DMS 273 (cell line): ENCODE measurements around the gene DMRTA1.
"Not testable (repeated sequence)": the region's sequence is repeated elsewhere in the genome, so short reads cannot be mapped to it uniquely, and the experiment has no call there.

ENCODE experiments used
- DNase-seq: peaks from one replicate; lab custom pipeline; 2025; ENCODE audit not compliant: unreplicated experiment; lab: John Stamatoyannopoulos, UW

The DMRTA1 gene, protein sequence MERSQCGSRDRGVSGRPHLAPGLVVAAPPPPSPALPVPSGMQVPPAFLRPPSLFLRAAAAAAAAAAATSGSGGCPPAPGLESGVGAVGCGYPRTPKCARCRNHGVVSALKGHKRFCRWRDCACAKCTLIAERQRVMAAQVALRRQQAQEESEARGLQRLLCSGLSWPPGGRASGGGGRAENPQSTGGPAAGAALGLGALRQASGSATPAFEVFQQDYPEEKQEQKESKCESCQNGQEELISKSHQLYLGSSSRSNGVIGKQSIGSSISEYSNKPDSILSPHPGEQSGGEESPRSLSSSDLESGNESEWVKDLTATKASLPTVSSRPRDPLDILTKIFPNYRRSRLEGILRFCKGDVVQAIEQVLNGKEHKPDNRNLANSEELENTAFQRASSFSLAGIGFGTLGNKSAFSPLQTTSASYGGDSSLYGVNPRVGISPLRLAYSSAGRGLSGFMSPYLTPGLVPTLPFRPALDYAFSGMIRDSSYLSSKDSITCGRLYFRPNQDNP

DNA sequence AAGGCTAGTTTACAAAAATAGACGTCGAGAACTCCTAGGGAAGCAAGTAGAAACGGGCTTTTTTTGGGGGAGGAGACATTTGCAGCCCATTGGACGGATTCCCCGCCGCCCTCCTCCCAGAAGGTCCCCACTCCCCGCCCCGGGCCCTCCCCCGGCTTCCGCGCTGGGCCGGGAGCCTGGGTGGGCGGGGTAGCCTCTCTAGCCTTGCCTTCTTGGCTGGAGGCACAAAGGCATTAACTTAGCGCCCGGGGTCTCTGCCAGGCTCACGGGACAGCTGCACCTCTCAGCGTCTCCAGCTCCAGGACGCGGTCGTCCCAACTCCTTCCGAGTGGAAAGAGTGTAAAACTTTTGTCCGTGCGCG lies at the start of gene DMRTA1:
Gene DMRTA1, plus strand, starts transcription at position 236 of the 361 bp plus-strand sequence. CDS start 242 bp downstream, outside the sequence.
- DNase-seq: peak; percentile 97

DNA sequence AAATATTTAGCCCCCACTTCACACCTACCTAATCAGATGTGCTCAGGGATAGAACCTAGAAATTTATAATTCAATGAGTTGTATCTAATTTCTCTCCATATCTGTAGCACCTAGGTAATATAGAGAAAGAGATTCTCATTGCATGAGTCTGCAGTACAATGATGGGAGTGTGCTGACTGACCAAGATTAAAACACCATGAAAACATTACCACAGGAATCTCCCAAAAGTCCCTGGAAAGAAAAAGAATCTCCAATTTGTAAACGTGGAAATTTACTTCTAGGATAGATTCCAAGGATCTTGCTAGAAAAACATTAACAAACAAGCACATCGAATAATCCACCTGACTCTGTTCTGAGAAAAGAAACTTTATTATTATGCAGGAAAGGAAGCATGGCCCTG lies 45.0 kb upstream of the DMRTA1 start:
- no peak for DNase-seq

DNA sequence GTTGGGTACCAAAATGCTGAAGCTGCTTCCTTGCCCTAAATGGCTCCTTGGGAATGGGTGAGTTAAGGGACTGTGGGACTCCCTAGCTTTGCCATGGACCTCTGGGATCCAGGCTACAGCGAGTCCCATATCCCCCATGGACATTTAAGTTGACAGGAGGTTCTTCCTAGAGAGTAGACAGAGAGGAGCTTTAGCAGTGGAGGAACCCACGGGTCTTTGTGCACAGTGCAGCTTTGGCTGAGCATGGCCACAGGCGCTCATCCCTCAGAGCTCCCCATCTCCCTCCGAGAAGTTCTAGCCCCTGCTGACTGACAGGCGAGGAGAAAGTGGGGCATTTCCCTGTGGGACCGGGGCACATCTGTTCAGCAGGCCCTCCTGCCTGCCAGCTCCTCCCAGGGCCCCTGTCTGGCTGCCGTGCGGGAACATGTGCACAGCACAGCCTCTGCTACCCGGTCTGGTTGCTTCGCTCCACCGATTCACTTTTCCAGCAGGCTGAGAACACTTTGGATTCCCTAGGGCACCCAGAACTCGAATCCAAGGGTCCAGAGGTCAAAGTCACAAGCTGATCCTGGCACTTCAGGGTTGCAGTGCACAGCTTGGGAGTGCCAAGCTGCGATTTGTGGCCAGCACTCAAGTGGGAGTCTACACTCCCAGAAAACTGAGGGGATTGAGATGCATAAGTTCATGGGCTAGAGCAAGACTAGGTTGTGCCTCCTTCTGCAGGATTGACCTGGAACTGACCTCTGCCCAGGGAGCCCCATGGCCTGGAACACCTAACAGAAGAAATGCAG lies 40.6 kb upstream of the DMRTA1 start:
- peak; percentile 55 for DNase-seq

DNA sequence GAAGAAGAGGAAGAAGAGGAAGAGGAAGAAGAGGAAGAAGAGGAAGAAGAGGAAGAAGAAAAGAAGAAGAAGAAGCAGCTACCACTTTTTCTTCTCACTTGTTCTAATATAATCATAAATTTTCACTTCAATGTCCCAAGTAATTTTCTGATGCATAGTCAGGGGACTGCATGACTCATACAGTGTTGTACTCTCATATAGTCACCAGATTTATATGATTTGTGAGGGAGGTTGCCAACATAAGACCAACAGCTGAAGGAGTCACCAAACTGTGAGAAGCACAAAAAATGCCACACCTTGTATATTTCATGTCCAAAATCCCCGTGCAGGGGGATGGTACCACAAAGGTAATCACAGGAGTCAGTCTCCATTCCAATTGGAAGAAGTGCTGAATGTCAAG lies 32.7 kb upstream of the DMRTA1 start:
- no peak for DNase-seq

DNA sequence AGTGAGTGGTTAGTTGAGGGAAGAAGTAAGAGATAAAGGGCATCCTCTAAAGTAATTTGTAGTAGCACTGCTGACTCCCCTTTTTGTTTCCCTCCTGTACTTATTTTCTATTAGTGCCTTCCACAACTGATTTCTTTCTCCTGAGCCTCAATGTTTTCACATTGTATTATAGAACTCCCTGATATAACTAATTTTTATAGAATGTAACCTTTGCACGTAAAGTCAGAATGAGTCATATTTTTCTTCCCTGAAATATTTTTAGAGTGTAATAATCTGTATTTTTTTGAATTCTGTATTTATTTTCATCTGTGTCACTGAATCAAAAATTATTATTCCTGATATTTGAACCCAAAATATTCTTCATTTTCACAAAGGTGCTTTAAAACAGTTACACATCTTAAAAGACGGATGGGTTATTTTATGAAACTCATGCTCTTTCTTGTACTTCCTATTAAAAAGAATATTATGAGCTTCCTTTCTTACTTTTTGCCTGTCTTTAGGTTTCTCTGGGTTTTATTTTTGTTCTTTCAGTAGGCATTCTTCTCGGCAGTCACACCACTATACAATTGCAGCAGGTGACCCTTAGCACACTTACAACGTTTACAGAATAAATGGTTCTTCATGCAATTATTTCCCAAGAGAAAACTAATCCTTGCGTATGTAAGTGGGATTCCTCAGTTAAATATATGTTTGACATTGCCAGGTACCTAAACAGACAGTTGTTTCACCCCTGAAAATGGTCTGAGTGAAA lies 30.5 kb upstream of the DMRTA1 start:
- no peak for DNase-seq

DNA sequence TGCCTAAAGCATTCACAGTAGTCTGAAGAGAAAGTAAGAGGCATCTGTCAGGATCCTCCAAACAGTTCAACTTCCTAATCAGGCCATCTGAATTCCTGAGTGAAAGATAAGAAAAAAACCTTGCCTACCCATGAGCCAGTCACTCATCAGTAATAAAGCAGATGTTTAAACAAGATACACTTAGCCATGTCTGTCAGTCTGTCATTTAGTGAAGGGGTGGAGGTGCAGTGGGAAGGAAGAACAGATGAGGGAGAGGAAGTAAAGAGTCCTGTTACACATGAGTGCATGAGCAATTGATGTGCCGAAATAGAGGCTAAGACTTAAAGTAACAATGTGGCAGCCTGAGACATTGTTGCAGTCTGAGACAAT lies 29.9 kb upstream of the DMRTA1 start:
- DNase-seq: peak; percentile 66

DNA sequence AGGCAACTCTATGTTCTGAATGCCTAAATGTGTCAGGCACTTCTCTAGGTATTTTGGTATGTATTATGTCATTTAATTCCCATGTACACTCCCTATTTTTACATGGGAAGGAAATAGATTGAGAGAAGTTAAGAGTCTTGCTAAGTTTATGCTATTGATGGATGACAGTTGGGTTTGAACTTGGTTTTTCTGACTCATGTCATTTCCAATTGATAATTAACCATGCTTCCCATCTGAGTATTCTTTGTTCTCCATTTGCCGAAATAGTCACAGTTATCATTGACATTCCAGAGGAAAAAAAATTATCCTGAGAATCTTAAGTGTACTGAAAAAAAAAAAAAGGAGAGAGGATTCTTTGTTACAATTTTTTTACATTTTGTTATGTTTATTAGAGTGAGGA lies 23.1 kb upstream of the DMRTA1 start:
- no peak for DNase-seq

DNA sequence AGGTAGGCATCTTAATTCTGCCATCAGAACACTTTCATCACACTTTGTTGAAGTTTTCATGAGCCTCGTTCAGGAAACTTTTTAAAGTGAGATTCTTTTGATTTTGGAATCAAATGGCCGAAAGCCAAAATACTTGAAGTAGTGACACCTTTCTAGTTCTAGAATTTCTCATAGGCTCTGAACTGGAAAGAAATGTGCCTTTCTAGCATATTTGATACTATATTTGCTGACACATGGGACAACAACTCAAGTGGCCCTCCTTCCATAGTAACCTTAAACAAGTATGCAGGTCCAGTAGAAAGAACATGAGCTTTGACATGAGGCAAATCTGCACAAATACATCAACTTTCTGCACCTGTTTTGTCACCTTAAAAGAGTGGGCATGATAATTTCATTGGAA lies 22.0 kb upstream of the DMRTA1 start:
- no peak for DNase-seq

DNA sequence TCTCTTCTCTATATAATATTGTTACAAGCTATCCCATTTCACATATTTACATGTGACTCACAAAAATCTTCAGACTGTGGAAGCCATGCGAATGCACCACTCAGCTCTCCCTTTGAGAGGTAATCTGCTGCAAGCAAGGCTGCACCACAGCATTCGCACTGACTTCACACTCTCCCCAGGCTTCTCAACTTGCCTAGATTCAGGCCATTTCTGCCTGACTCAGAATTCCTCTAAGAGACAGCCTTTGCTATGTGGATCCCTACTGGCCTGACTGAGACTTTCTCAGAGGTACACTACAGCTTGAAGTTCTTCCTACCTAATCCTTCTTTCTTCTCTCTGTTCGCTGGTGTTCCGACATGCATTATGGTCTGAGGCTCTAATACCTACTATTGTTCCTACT lies 21.1 kb upstream of the DMRTA1 start:
- DNase-seq: no peak

DNA sequence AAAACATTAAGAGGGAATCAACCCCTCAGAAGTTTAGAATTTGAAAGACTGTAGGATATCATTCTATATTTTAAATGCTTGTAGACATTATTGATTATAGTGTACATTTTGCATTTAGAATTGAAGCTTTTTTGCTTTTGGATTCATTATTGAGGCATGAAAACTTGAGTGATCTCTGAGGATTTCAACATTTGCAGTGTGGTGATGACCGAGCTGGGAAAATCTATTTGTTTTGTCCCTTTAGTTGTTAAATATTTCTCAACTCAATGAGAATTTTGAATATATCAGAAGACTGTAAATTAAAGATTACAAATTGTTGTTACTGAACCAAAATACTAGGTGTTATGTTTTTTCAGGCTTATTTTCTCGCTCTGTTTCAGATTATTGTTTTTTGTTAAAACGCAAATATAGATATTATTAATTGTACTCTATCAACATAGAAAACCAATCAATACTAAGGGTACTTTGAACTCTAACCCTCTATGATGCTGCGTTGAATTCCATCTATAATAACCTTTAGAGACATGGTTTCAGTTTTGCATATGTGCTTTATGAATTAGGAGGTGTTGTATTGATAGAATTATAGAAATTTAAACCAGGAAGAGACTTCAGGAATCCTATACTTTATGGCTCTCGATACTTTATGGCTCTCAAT lies 19.3 kb upstream of the DMRTA1 start:
- DNase-seq: no peak

DNA sequence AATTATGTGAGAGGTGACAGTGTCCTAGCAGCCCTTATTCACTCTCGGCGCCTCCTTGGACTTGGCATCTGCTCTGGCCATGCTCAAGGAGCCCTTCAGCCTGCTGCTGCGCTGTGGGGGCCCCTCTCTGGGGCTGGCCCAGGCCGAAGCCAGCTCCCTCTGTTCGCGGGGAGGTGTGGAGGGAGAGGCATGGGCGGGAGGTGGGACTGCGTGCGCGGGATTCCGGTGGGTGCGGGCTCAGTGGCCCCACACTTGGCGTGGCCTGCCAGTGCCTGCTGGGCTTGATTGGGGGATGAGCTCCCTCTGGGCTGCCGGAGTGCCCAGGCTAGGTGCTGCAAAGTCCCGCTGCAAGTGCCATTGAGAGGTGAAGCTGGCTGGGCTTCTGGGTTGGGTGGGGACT lies 12.9 kb upstream of the DMRTA1 start:
- no peak for DNase-seq

DNA sequence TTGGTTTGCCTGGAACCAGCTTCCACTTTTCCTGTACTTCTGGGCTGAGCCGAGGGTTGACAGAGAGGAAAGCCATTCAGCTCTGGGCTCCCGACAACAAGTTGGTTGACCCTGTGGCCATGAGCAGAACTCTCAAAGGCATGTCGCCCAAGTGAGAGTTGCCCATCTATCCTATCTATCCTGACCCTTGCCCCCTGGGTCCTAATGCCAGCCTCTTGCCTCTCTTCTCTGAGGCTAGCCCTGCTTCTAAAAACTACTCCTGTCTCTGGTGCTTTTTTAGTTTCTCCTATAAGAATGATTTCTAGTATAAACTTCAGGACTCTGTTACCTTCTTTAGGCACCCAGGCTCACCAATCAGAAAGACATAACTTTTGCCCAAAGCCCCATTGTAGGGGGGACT lies 11.4 kb upstream of the DMRTA1 start:
- not testable (repeated sequence) for DNase-seq

DNA sequence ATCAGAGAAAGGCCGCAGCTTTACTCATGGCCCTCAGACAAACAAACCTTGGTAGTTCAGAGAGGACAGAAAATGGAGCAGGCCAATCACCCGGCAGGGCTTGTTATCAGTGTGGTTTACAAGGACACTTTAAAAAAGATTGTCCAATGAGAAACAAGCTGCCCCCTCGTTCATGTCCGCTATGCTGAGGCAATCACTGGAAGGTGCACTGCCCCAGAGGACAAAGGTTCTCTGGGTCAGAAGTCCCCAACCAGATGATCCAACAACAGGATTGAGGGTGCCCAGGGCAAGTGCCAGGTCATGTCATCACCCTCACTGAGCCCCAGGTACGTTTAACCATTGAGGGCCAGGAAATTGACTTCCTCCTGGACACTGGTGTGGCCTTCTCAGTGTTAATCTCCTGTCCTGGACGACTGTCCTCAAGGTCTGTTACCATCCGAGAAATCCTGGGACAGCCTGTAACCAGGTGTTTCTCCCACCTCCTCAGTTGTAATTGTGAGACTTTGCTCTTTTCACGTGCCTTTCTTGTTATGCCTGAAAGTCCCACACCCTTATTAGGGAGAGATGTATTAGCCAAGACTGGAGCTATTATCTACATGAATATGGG lies 9.1 kb upstream of the DMRTA1 start:
- DNase-seq: not testable (repeated sequence)

DNA sequence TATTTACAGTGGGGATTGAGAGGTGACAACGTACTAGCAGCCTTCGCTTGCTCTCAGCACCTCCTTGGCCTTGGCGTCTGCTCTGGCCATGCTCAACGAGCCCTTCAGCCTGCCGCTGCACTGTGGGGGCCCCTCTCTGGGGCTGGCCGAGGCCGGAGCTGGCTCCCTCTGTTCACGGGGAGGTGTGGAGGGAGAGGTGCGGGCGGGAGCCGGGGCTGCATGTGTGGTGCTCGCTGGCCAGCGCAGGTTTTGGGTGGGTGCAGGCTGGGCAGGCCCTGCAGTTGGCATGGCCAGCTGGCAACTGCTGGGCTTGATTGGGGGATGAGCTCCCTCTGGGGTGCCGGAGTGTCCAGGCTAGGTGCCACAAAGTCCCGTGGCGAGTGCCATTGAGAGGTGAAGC lies 5.8 kb upstream of the DMRTA1 start:
- no peak for DNase-seq

DNA sequence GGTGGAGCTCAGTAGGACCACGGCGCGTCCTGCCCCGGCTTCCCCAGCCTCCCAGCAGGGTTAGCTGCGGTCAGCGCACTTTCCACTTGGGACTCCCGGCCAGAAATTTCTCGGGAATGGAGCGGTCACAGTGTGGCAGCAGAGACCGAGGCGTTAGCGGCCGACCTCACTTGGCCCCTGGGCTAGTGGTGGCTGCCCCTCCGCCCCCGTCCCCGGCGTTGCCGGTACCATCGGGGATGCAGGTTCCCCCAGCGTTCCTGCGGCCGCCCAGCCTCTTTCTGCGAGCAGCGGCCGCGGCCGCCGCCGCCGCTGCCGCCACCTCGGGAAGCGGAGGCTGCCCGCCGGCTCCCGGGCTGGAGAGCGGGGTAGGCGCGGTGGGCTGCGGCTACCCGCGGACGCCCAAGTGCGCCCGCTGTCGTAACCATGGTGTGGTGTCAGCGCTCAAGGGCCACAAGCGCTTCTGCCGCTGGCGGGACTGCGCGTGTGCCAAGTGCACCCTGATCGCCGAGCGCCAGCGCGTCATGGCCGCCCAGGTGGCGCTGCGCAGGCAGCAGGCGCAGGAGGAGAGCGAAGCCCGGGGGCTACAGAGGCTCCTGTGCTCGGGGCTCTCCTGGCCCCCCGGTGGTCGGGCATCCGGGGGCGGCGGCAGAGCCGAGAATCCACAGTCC lies 460 bp downstream of the DMRTA1 start:
- DNase-seq: peak; percentile 94

DNA sequence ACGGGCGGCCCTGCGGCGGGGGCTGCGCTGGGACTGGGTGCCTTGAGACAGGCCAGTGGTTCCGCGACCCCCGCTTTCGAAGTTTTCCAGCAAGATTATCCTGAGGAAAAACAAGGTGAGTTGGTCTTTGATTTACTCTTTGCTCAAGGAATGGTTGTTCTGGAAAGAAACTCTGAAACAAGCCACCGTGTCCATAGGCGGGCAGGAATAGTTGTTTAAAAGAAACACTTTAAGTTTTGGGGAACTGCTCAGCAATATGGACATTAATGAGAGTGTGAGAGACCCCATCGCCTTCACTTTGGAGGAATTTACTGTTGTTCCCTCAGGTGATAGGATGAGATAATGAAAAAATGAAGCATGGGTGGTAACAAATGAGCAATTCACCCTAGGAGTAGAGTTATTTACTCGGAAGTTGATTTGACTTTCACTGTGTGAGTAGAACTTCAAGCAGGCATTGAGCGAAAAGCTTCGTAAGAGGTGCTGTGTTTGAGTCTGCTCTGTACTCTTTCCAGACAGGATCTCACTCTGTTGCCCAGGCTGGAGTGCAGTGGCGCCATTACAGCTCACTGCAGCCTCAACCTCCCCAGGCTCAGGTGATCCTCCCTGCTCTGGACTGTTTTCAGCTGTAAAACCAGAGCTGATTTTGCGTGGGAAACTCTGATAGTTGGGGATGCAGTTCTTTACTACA lies 1.1 kb downstream of the DMRTA1 start:
- DNase-seq: peak; percentile 60

DNA sequence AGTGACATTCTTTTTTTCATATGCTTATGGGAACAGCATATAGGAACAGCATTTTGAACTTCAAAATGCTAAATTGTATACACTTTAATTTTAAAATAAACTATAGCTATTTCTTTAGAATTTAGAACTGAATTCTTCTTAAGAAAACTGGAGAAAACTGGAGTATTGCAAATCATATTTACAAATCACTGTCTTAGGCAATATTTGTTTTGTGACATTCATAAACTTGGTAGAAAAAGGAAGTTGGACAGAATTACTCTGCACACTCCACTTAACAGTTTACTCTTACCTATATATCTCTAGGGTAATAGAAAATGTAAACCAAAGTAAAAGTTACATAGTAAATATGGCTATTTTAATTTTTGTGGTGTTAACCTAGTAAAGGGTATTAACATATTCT lies 3.1 kb downstream of the DMRTA1 start:
- DNase-seq: no peak

DNA sequence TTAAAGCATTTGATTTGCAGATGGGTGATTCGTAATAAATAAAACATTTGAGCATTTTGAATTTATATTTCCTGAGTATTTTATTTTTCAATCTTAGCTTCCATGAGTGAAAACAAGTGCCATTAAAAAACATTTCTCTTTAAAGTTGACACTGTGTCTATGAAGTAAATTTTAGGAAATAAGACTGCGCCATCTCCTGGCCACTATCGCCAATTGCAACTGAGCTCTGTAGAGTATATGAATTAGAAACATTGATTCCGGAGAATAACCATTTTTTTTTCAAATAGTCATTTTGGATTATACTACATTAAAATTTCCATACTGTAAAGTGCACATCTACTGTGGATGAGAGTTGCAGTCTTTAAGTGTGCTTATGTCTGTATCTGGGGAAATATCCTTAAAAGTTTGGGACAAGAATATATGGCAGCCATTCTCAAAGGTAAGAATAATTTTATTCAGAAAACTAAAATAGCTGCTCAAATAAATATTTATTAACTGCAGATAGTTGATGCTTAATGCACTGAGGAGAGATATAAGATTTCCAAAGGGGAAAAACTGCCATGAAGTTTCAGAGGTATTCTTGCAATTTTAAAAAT lies 5.9 kb downstream of the DMRTA1 start:
- peak; percentile 76 for DNase-seq

DNA sequence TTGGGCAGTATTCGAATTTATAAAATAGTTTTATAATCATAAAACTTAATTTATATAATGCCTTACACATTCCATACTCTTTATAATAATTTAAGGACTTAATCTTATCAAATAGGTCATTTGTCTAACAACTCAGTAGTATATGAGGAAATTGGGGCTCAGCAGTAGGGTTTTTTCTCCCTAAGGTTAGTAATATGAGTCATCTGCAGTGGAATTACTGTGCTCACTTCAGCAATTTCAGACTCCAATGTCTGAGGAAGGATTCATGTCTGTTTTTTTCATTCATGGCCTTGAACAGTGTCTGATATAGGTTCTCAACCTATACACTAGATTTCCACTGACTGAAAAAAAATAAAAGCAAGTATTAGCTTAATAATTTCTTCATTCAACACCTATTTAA lies 7.4 kb downstream of the DMRTA1 start:
- no peak for DNase-seq
